OCI-LY3 (cell line): Measurements from ENCODE around the gene MUSK.

Experiments used
- H2AFZ ChIP-seq: fragments of 200-600, 300-600 bp; shearing (Covaris generic); 2 replicates; pipeline ENCODE4 v1.6.0; 2014; ENCODE audit warnings: antibody characterized with exemption, low read depth, low read length
- H3K27ac ChIP-seq: fragments of 200-600, 300-600 bp; sonication (generic); 2 replicates; pipeline ENCODE4 v1.5.1; 2014; ENCODE audit warnings: mild to moderate bottlenecking, low read length, moderate library complexity, mixed read lengths
- H3K27me3 ChIP-seq: fragments of 200-600, 300-600 bp; sonication (generic); 2 replicates; pipeline ENCODE4 v1.6.1; 2014; ENCODE audit warnings: low read depth, low read length, mixed read lengths
- H3K36me3 ChIP-seq: fragments of 200-600, 300-600 bp; sonication (generic); replicated peaks from 2 replicates; pipeline ENCODE3; 2014; ENCODE audit warnings: low read depth, low read length, mixed read lengths
- H3K4me1 ChIP-seq: fragments of 300-600, 200-600 bp; sonication (generic); 2 replicates; pipeline ENCODE4 v1.6.1; 2014; ENCODE audit warnings: low read length, mixed read lengths
- H3K4me2 ChIP-seq: fragments of 200-600, 300-600 bp; sonication (generic); 2 replicates; pipeline ENCODE4 v1.6.1; 2014; ENCODE audit warnings: low read length, mixed read lengths
- H3K4me3 ChIP-seq: fragments of 300-600, 200-600 bp; sonication (generic); 2 replicates; pipeline ENCODE4 v1.5.1; 2014; ENCODE audit warnings: antibody characterized with exemption, mild to moderate bottlenecking, low read length, moderate library complexity
- H3K79me2 ChIP-seq: fragments of 300-600, 200-600 bp; shearing (Covaris generic); 2 replicates; pipeline ENCODE4 v1.6.1; 2014; ENCODE audit warnings: mild to moderate bottlenecking, low read length, mixed read lengths
- H3K9ac ChIP-seq: fragments of 300-600, 200-600 bp; shearing (Covaris generic); 2 replicates; pipeline ENCODE4 v1.6.0; 2014; ENCODE audit warnings: mild to moderate bottlenecking, low read length, moderate library complexity
- H3K9me3 ChIP-seq: fragments of 200-600, 300-600 bp; shearing (Covaris generic); 2 replicates; pipeline ENCODE4 v1.6.1; 2014; ENCODE audit warnings: low read length, mixed read lengths; ENCODE audit not compliant: insufficient read depth
- H4K20me1 ChIP-seq: fragments of 200-600, 300-600 bp; sonication (generic); 2 replicates; pipeline ENCODE4 v1.6.1; 2016; ENCODE audit warnings: low read length, mixed read lengths; ENCODE audit not compliant: insufficient read depth
- EZH2phosphoT487 ChIP-seq: fragments of 200-600 bp; shearing (Covaris generic); IDR thresholded peaks from 2 replicates; pipeline ENCODE4 v1.6.1; 2018; ENCODE audit warnings: antibody characterized with exemption, mixed run types, low read depth
- TF ChIP-seq, protein P1 (sequence below): fragments of 200-600, 300-600 bp; sonication (generic); IDR thresholded peaks from 2 replicates; pipeline ENCODE4 v1.5.1; 2014; ENCODE audit warnings: antibody characterized with exemption, low read length, low read depth

Gene MUSK

DNA sequence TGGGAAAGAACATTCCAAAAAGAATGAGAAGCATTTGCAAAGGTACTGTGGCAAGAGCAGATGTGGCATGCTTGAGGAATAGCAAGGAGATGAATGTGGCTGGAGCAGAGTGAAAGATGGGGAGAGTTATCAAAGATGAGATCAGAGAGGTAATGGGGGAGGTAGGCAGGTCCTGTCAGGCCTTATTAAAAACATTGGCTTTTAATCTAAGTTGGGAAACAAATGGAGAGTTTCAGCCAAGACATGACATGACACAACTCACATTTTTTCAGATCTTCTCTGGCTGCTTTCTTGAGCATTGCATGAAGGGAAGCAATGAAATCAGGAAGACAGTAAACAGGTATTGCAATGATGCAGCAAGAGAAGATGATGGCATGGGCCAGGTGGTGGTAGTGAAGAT, 120.3 kb downstream of the MUSK start:
- Histone ChIP-seq H3K4me3 (no peak overlapping the region), H3K4me2 (no peak overlapping the region), H3K27me3 (no peaks in the 10 kb centered on the region), H3K27ac (no peak overlapping the region), H3K9ac (no peak overlapping the region), H3K4me1 (no peaks in the 10 kb centered on the region), H3K9me3 (no peaks in the 10 kb centered on the region), H2AFZ (no peak overlapping the region), H4K20me1 (no peaks in the 10 kb centered on the region), H3K36me3 (no peaks in the 10 kb centered on the region), H3K79me2 (no peaks in the 10 kb centered on the region)
- TF ChIP-seq, protein P1, sequence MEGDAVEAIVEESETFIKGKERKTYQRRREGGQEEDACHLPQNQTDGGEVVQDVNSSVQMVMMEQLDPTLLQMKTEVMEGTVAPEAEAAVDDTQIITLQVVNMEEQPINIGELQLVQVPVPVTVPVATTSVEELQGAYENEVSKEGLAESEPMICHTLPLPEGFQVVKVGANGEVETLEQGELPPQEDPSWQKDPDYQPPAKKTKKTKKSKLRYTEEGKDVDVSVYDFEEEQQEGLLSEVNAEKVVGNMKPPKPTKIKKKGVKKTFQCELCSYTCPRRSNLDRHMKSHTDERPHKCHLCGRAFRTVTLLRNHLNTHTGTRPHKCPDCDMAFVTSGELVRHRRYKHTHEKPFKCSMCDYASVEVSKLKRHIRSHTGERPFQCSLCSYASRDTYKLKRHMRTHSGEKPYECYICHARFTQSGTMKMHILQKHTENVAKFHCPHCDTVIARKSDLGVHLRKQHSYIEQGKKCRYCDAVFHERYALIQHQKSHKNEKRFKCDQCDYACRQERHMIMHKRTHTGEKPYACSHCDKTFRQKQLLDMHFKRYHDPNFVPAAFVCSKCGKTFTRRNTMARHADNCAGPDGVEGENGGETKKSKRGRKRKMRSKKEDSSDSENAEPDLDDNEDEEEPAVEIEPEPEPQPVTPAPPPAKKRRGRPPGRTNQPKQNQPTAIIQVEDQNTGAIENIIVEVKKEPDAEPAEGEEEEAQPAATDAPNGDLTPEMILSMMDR = no peak
- no peak for TF ChIP-seq EZH2phosphoT487

DNA sequence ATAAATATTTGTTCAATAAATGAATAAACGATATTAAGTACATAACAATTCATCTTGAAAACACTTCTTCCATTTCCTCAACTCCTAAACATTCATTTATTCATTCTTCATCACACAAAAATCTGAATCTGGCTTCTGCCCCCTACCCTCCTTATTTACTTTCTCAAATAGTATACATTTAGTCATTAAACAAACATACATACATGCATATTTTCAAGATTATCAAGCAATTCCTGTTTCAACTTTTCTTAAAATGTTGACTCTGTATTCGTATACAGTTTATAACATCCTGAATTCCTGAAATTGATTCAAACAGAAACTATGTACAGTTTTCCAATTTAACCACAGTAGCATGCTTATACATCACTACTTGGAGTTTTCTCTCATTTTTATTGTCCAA, 129.0 kb downstream of the MUSK start:
- Histone ChIP-seq H3K4me2 (no peak overlapping the region), H3K9me3 (no peaks in the 10 kb centered on the region), H4K20me1 (no peaks in the 10 kb centered on the region), H3K4me1 (no peaks in the 10 kb centered on the region), H3K27ac (no peak overlapping the region), H3K79me2 (no peaks in the 10 kb centered on the region), H3K4me3 (no peak overlapping the region), H3K27me3 (no peaks in the 10 kb centered on the region), H3K36me3 (no peaks in the 10 kb centered on the region), H2AFZ (no peak overlapping the region), H3K9ac (no peak overlapping the region)
- TF ChIP-seq, protein P1 = no peak
- no peak for TF ChIP-seq EZH2phosphoT487

DNA sequence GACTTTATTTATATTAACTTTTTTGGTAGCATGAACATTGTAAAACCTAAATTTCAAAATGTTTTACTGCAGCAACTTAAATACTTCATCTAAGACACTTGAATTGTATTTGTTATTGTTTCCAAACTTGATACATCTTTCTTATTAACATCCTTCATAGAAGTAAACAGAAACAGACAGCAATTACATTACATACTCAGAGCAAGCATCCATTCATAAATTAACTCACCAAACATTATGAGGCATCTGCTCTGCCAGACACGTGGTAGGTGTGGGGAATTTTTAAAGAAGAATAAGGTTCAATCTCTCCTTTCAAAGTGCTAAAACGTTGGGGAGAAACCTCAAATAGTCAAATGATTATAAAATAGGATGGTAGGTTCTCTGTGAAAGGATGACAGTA, 130.8 kb downstream of the MUSK start:
- Histone ChIP-seq H4K20me1 (no peaks in the 10 kb centered on the region), H3K9ac (no peak overlapping the region), H3K4me1 (no peaks in the 10 kb centered on the region), H3K4me2 (no peak overlapping the region), H3K27me3 (no peaks in the 10 kb centered on the region), H3K4me3 (no peak overlapping the region), H3K79me2 (no peaks in the 10 kb centered on the region), H3K36me3 (no peaks in the 10 kb centered on the region), H3K27ac (no peak overlapping the region), H3K9me3 (no peaks in the 10 kb centered on the region), H2AFZ (no peak overlapping the region)
- TF ChIP-seq, protein P1 = no peak
- no peak for TF ChIP-seq EZH2phosphoT487

DNA sequence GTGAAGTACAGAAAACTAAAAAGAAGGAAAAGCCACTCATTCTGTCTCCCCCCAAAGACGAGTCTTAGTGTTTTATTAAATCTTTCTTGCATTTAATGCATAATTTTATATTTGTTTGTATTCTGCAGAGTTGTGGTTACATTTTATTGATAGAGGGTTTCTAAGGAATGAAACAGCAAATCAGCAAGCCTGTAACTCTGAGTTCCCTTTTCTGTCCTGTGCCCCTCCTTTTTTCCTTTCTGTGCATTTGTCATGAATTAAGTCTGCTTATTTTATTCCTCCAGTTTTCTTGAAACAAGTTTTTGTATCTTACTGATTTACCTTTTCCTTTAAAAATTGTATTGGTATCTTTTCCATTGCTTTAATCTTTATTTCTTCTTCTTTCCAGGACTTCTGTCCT, 132.8 kb downstream of the MUSK start:
- Histone ChIP-seq H3K27ac (no peak overlapping the region), H3K4me1 (no peaks in the 10 kb centered on the region), H3K36me3 (no peaks in the 10 kb centered on the region), H3K9me3 (no peaks in the 10 kb centered on the region), H3K79me2 (no peaks in the 10 kb centered on the region), H3K4me3 (no peak overlapping the region), H4K20me1 (no peaks in the 10 kb centered on the region), H3K4me2 (no peak overlapping the region), H3K27me3 (no peaks in the 10 kb centered on the region), H2AFZ (no peak overlapping the region), H3K9ac (no peak overlapping the region)
- TF ChIP-seq EZH2phosphoT487 = no peak
- TF ChIP-seq, protein P1 = no peak
